Endothelial cell of umbilical vein (primary cell): Measurements from ENCODE around the gene POU2AF1. TPM values are rescaled to one million over a fixed set of nuclear protein-coding genes. Genes with fewer than 3 reads are reported as not detected.

Source experiments
- BruUV-seq: library from RNA; stranded (reverse); fragments of 400-500 nt; replicated peaks from 2 replicates; lab custom pipeline; 2021; lab: Mats Ljungman, UMichigan
- CTCF ChIA-PET: fragments of 300-600, 350-600 bp; sonication (Branson Sonifier 250); formaldehyde crosslinking; loops from one replicate; lab custom pipeline; 2021; ENCODE audit warnings: antibody characterized with exemption, inconsistent platforms; lab: Charles Lee
- POLR2A ChIA-PET: fragments of 300-600, 350-600 bp; sonication (Branson Sonifier 250); formaldehyde crosslinking; loops from one replicate; lab custom pipeline; 2021; ENCODE audit warnings: antibody characterized with exemption, inconsistent platforms; lab: Charles Lee
- DNase-seq: peaks from one replicate; pipeline ENCODE4 v3.0.0-alpha.2; 2011; ENCODE audit warnings: low read depth, low spot score
- FAIRE-seq: peaks from 2 replicates; lab custom pipeline; 2011; peaks lifted over from hg19 to GRCh38; lab: Jason Lieb, UNC
- H2AFZ ChIP-seq: 2 replicates; pipeline ENCODE4 v1.6.0; 2012; ENCODE audit warnings: low read depth, low read length, control low read depth, inconsistent platforms
- H3K27ac ChIP-seq: 2 replicates; pipeline ENCODE4 v1.5.1; 2011; ENCODE audit warnings: low read depth, mild to moderate bottlenecking, control low read depth, low read length, moderate library complexity; ENCODE audit not compliant: insufficient read depth
- H3K27me3 ChIP-seq, 2 experiments: 2 replicates each; pipeline versions ENCODE4 v1.6.0 to v1.6.1; 2011; ENCODE audit warnings: low read length in 2 of 2, mixed read lengths in 1 of 2; ENCODE audit not compliant: control insufficient read depth in 2 of 2, insufficient read depth in 2 of 2
- H3K36me3 ChIP-seq, 2 experiments: 2 replicates in 1 of 2; 3 replicates in 1 of 2; pipeline ENCODE4 v1.5.1; 2011; ENCODE audit warnings: low read length in 2 of 2, mild to moderate bottlenecking in 1 of 2, moderate library complexity in 1 of 2; ENCODE audit not compliant: control insufficient read depth in 2 of 2, insufficient read depth in 2 of 2; ENCODE audit errors: extremely low read depth in 1 of 2
- H3K4me1 ChIP-seq: 3 replicates; pipeline ENCODE4 v1.5.1; 2011; ENCODE audit warnings: mild to moderate bottlenecking, low read length; ENCODE audit not compliant: control insufficient read depth, insufficient read depth; ENCODE audit errors: extremely low read depth
- H3K4me2 ChIP-seq: 2 replicates; pipeline ENCODE4 v1.6.1; 2011; ENCODE audit warnings: low read length, control low read depth, mixed read lengths; ENCODE audit not compliant: insufficient read depth
- H3K4me3 ChIP-seq, 3 experiments: fragments of 200-600 bp in 1 of 3; sonication (generic), shearing (Covaris generic) in 1 of 3; replicated peaks in 1 of 3; 2 replicates each; pipeline ENCODE4 v1.5.1; 2011 to 2016; ENCODE audit warnings: control low read depth in 3 of 3, low read length in 3 of 3, mild to moderate bottlenecking in 2 of 3, inconsistent platforms in 1 of 3, low read depth in 1 of 3, moderate library complexity in 1 of 3; ENCODE audit not compliant: insufficient read depth in 1 of 3
- H3K79me2 ChIP-seq: 2 replicates; pipeline ENCODE4 v1.6.0; 2012; ENCODE audit warnings: low read length, inconsistent platforms; ENCODE audit not compliant: control insufficient read depth, insufficient read depth
- H3K9ac ChIP-seq: replicated peaks from 2 replicates; pipeline ENCODE3; 2011; ENCODE audit warnings: low read length, control low read depth; ENCODE audit not compliant: insufficient read depth; ENCODE audit errors: extremely low read depth
- H3K9me1 ChIP-seq: replicated peaks from 3 replicates; pipeline ENCODE4 v1.6.0; 2011; ENCODE audit warnings: mild to moderate bottlenecking, low read length; ENCODE audit not compliant: control insufficient read depth, insufficient read depth; ENCODE audit errors: extremely low read depth
- H3K9me3 ChIP-seq: replicated peaks from 2 replicates; pipeline ENCODE4 v1.5.1; 2012; ENCODE audit warnings: low read length, inconsistent platforms; ENCODE audit not compliant: control insufficient read depth, insufficient read depth
- H4K20me1 ChIP-seq: replicated peaks from 2 replicates; pipeline ENCODE3; 2011; ENCODE audit warnings: mild to moderate bottlenecking, low read length; ENCODE audit not compliant: control insufficient read depth, insufficient read depth; ENCODE audit errors: extremely low read depth
- CTCF ChIP-seq, 2 donors: IDR thresholded peaks; 1 replicate in 1 of 2; 2 replicates in 1 of 2; pipeline ENCODE4 v1.5.1; 2011; ENCODE audit warnings: low read length in 2 of 2, mild to moderate bottlenecking in 2 of 2, moderate library complexity in 2 of 2, control low read depth in 1 of 2, inconsistent platforms in 1 of 2, low read depth in 1 of 2; ENCODE audit not compliant: insufficient read depth in 1 of 2; ENCODE audit errors: extremely low read depth in 1 of 2
- EZH2 ChIP-seq: IDR thresholded peaks from 2 replicates; pipeline ENCODE4 v1.6.1; 2012; ENCODE audit warnings: borderline replicate concordance, low read depth, mild to moderate bottlenecking, moderate library complexity, low read length, inconsistent platforms; ENCODE audit not compliant: severe bottlenecking
- FOS ChIP-seq: IDR thresholded peaks from 2 replicates; pipeline ENCODE4 v1.6.1; 2011; ENCODE audit warnings: mild to moderate bottlenecking, low read length, moderate library complexity, borderline replicate concordance; ENCODE audit not compliant: insufficient read depth
- GATA2 ChIP-seq: IDR thresholded peaks from 2 replicates; pipeline ENCODE4 v1.7.0; 2011; ENCODE audit warnings: low read depth, mild to moderate bottlenecking, moderate library complexity, mixed read lengths, low read length; ENCODE audit not compliant: insufficient read length, insufficient read depth
- JUN ChIP-seq: IDR thresholded peaks from 2 replicates; pipeline ENCODE4 v1.6.1; 2011; ENCODE audit warnings: borderline replicate concordance, low read depth; ENCODE audit not compliant: insufficient read length, insufficient read depth
- MAX ChIP-seq: IDR thresholded peaks from 2 replicates; pipeline ENCODE4 v1.6.1; 2011; ENCODE audit not compliant: insufficient read depth, insufficient read length
- MYC ChIP-seq: IDR thresholded peaks from one replicate; pipeline ENCODE4 v1.6.1; 2011; ENCODE audit warnings: mild to moderate bottlenecking, low read depth, low read length
- POLR2A ChIP-seq: IDR thresholded peaks from 2 replicates; pipeline ENCODE4 v1.6.1; 2012; ENCODE audit warnings: low read depth, mild to moderate bottlenecking, control low read depth, low read length
- POLR2AphosphoS5 ChIP-seq: IDR thresholded peaks from 2 replicates; pipeline ENCODE4 v1.6.1; 2012; ENCODE audit warnings: low read depth, mild to moderate bottlenecking, control low read depth, low read length, moderate library complexity; ENCODE audit not compliant: insufficient read depth
- dilution Hi-C: fragments of 300-500 bp; cut with MboI; formaldehyde crosslinking; loops from one replicate; pipeline ENCODE4 v1.15.0; 2019; ENCODE audit warnings: low sequenced_read_pairs; ENCODE audit not compliant: extremely low pct_ligation_motif_present
- intact Hi-C: fragments of 100-400 bp; cut with micrococcal nuclease; formaldehyde crosslinking; loops from one replicate; pipeline ENCODE4 v1.10.0; 2022
- polyA plus RNA-seq, 4 experiments: library from polyadenylated mRNA; depleted of rRNA in 3 of 4; stranded (reverse) in 3 of 4; unstranded in 1 of 4; fragments of >200 nt; gene quantifications; 2 replicates each; pipeline versions ENCODE4 v1.2.1 to v1.2.3, GENCODE V29; 2011 to 2012; ENCODE audit warnings: missing spikeins in 1 of 4
- total RNA-seq: library from RNA; stranded (reverse); gene quantifications from 2 replicates; pipeline ENCODE4 v1.2.3, GENCODE V29; 2021

Gene POU2AF1
- total and polyA plus RNA-seq, 2 donors (not counting 3 experiments of a cell fraction or from before 2014, with no cell fraction given) = not detected

- no peaks in the 10 kb centered on the region for H3K36me3 ChIP-seq
- H3K4me2 ChIP-seq = no peak overlapping the region
- no peak overlapping the region for H3K4me3 ChIP-seq
- H3K27ac ChIP-seq = no peak overlapping the region
- no peaks in the 10 kb centered on the region for H3K4me1 ChIP-seq
- H3K9me1 ChIP-seq = no peaks in the 10 kb centered on the region
- ChIA-PET POLR2A (no interaction called here), CTCF (no interaction called here)
- H3K9ac ChIP-seq = no peak overlapping the region
- DNase-seq (no peak), FAIRE-seq (no peak)
- intact Hi-C loops (no loop called here), dilution Hi-C loops (no loop called here)
- no peak for TF ChIP-seq EZH2
- TF ChIP-seq JUN = no peak
- TF ChIP-seq POLR2A = no peak
- H3K79me2 ChIP-seq = no peaks in the 10 kb centered on the region
- H3K27me3 ChIP-seq = no peaks in the 10 kb centered on the region
- H2AFZ ChIP-seq = no peak overlapping the region
- H4K20me1 ChIP-seq = no peaks in the 10 kb centered on the region
- H3K9me3 ChIP-seq = no peaks in the 10 kb centered on the region
- BruUV-seq = no TSS peak
These were observed 26.0 kb downstream of the POU2AF1 start for GRCh38 chr11:111352935-111353710.

- Histone ChIP-seq H3K4me1 (no peaks in the 10 kb centered on the region), H3K9me3 (no peaks in the 10 kb centered on the region), H3K9me1 (no peaks in the 10 kb centered on the region), H4K20me1 (no peaks in the 10 kb centered on the region), H3K27me3 (no peaks in the 10 kb centered on the region), H3K4me2 (no peak overlapping the region), H3K27ac (no peak overlapping the region), H3K79me2 (no peaks in the 10 kb centered on the region), H3K4me3 (no peak overlapping the region), H3K9ac (no peak overlapping the region), H2AFZ (no peak overlapping the region), H3K36me3 (no peaks in the 10 kb centered on the region)
- intact Hi-C loops (no loop called here), dilution Hi-C loops (no loop called here)
- POLR2A ChIA-PET = no interaction called here
- DNase-seq = no peak
- no peak for TF ChIP-seq MAX
- TF ChIP-seq POLR2A = no peak
- TF ChIP-seq GATA2 = no peak
- no peak for TF ChIP-seq POLR2AphosphoS5
- TF ChIP-seq CTCF (IDR thresholded peaks at IDR 0.05; ENCODE audit: extremely low read depth in 1 of 2, insufficient read depth in 1 of 2, low read depth in 1 of 2, low read length in 2 of 2) = no peak
- TF ChIP-seq EZH2 = no peak
- no peak for TF ChIP-seq JUN
- no peak for TF ChIP-seq MYC
- no peak for TF ChIP-seq FOS
- no peak for FAIRE-seq
- no TSS peak for BruUV-seq
- CTCF ChIA-PET = no interaction called here
These were observed 26.8 kb downstream of the POU2AF1 start for GRCh38 chr11:111352231-111352746.
